IgD-negative memory B cell (primary cell): ENCODE results near the gene DNAJC8. TPM values are rescaled to one million over a fixed set of nuclear protein-coding genes. Genes with fewer than 3 reads are reported as not detected.

Experiments used
- H3K27ac Mint-ChIP-seq, 3 donors: one replicate each; pipeline ENCODE4 v1.8.0; 2020 to 2022; ENCODE audit warnings: mild to moderate bottlenecking in 3 of 3, mixed read lengths in 3 of 3, moderate library complexity in 1 of 3
- H3K27me3 Mint-ChIP-seq: one replicate; pipeline ENCODE4 v1.8.0; 2021; ENCODE audit warnings: mixed read lengths
- H3K36me3 Mint-ChIP-seq: one replicate; pipeline ENCODE4 v1.8.0; 2020; ENCODE audit warnings: mild to moderate bottlenecking, mixed read lengths
- H3K4me1 Mint-ChIP-seq, 3 donors: one replicate each; pipeline ENCODE4 v1.8.0; 2020 to 2022; ENCODE audit warnings: mixed read lengths in 3 of 3, mild to moderate bottlenecking in 1 of 3
- H3K4me3 Mint-ChIP-seq, 4 donors: one replicate each; pipeline ENCODE4 v1.8.0; 2020 to 2022; ENCODE audit warnings: mild to moderate bottlenecking in 4 of 4, mixed read lengths in 4 of 4, moderate library complexity in 3 of 4
- H3K9me3 Mint-ChIP-seq, 3 donors: one replicate each; pipeline ENCODE4 v1.8.0; 2020 to 2021; ENCODE audit warnings: mixed read lengths in 3 of 3, mild to moderate bottlenecking in 1 of 3
- polyA plus RNA-seq: library from polyadenylated mRNA; unstranded; fragments of 300-500 nt; fragmentation: Illumina TruSeq; gene quantifications from one replicate; pipeline ENCODE4 v1.2.3, GENCODE V29; 2021

The DNAJC8 gene, protein sequence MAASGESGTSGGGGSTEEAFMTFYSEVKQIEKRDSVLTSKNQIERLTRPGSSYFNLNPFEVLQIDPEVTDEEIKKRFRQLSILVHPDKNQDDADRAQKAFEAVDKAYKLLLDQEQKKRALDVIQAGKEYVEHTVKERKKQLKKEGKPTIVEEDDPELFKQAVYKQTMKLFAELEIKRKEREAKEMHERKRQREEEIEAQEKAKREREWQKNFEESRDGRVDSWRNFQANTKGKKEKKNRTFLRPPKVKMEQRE
- 134 TPM for polyA plus RNA-seq

GRCh38 chr1:28232558-28233263 is at the start of gene DNAJC8:
Gene DNAJC8 (minus strand): TSS chr1:28233029. CDS start chr1:28232998, 31 bp downstream.
- peaks cover 16 to 19% (median 18%) of the 10 kb centered on the region in 3 donors for H3K4me1 Mint-ChIP-seq
- H3K4me3 Mint-ChIP-seq: peak within 1 kb of the TSS; percentile 95 to 100 (median 98)
- H3K27ac Mint-ChIP-seq: peak within 1 kb of the TSS; percentile 89 to 99 (median 99)
- H3K36me3 Mint-ChIP-seq: no peaks in the 10 kb centered on the region
- H3K9me3 Mint-ChIP-seq: no peaks in the 10 kb centered on the region
- H3K27me3 Mint-ChIP-seq: no peaks in the 10 kb centered on the region

DNA sequence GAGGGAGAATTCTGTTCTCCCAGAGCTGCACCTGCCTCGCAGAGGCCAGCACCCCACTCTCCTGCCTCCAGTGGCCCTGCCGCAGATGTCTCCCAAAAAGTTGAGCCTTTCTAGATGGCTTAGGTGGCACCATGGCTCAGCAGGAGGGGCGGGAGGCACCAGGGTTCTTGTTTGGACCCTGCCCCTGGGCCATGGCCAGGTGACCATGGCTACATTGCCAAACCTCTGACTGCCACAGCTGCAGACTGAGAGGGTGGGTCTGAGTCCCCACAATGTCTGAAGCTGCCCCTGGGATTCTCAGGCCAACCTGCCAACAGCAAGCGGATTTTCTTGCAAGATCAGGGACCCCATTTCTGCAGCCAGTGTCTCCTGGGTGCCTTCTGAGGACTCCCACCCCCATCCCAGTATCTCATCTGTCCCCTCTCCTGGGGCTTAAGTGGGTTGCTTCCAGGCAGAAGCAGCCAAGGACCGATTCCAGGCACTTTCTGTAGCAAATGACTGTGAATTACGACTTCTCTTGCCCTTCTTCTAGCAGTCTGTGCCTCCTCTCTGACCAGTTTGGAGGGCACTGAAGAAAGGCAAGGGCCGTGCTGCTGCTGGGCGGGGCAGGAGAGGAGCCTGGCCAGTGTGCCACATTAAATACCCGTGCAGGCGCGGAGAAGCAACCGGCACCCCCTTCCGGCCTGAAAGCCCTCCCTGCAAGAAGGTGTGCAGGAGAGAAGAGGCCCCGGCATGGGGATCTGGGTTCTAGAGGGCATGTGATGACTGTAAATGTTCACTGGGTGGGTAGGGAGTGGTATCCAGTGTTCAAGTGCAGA is 49.0 kb upstream of the DNAJC8 start:
- no peaks in the 10 kb centered on the region for H3K27me3 Mint-ChIP-seq
- no peak overlapping the region for H3K4me3 Mint-ChIP-seq
- no peaks in the 10 kb centered on the region for H3K9me3 Mint-ChIP-seq
- no peaks in the 10 kb centered on the region for H3K4me1 Mint-ChIP-seq
- H3K27ac Mint-ChIP-seq: no peak overlapping the region
- peaks cover 8% of the 10 kb centered on the region for H3K36me3 Mint-ChIP-seq

GRCh38 chr1:28280977-28281381 is 48.1 kb upstream of the DNAJC8 start:
- Mint-ChIP-seq H3K27ac (peak overlapping the region in 1 of 3 donors; percentile 13), H3K4me1 (no peaks in the 10 kb centered on the region), H3K36me3 (peaks cover 8% of the 10 kb centered on the region), H3K4me3 (no peak overlapping the region), H3K9me3 (no peaks in the 10 kb centered on the region), H3K27me3 (no peaks in the 10 kb centered on the region)

- Mint-ChIP-seq H3K27ac (peak overlapping the region in 1 of 3 donors; percentile 13), H3K27me3 (no peaks in the 10 kb centered on the region), H3K4me1 (no peaks in the 10 kb centered on the region), H3K4me3 (no peak overlapping the region), H3K36me3 (peaks cover 8% of the 10 kb centered on the region), H3K9me3 (no peaks in the 10 kb centered on the region)
Observed at GRCh38 chr1:28280501-28280900, 47.7 kb upstream of the DNAJC8 start.

- peaks cover 11% of the 10 kb centered on the region for H3K36me3 Mint-ChIP-seq
- H3K4me1 Mint-ChIP-seq: no peaks in the 10 kb centered on the region
- no peak overlapping the region for H3K27ac Mint-ChIP-seq
- no peak overlapping the region for H3K4me3 Mint-ChIP-seq
- H3K9me3 Mint-ChIP-seq: peaks cover 0 to 1% (median 0%) of the 10 kb centered on the region in 3 donors
- no peaks in the 10 kb centered on the region for H3K27me3 Mint-ChIP-seq
Observed at GRCh38 chr1:28279721-28280120, 46.9 kb upstream of the DNAJC8 start.

GRCh38 chr1:28278763-28279162 is 45.9 kb upstream of the DNAJC8 start:
- H3K4me3 Mint-ChIP-seq: no peak overlapping the region

DNA sequence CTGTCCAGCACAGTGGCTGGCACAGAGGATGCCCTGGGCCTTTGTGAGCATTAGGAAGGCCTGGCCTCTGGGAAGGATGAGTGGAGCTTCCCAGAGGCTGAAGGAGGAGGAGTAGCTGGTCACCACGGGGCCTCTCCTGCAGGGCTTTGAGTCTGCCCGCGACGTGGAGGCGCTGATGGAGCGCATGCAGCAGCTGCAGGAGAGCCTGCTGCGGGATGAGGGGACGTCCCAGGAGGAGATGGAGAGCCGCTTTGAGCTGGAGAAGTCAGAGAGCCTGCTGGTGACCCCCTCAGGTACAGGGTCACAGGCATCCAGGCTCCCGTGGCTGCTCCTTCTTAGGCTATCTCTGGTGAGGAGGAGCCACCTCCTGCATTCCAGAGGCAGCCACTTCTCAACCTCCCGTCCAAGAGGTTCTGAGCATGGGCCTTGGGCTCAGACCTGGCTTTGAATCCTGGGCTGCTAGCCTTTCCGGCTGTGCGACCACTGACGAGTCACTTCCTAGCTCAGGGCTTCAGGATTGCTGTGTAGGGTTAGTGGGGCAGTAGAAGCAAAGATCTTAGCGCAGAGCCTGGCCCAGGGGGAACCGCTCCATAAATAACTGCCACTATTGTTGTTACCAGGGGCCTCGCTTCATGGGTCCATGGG is 40.5 kb upstream of the DNAJC8 start:
- Mint-ChIP-seq H3K9me3 (peaks cover 0 to 1% (median 0%) of the 10 kb centered on the region in 3 donors), H3K27me3 (no peaks in the 10 kb centered on the region)

More at GRCh38 chr1:28278763-28279162, 45.9 kb upstream of the DNAJC8 start:
- Mint-ChIP-seq H3K36me3 (peaks cover 11% of the 10 kb centered on the region), H3K27ac (no peak overlapping the region), H3K9me3 (peaks cover 0 to 1% (median 0%) of the 10 kb centered on the region in 3 donors), H3K4me1 (no peaks in the 10 kb centered on the region), H3K27me3 (no peaks in the 10 kb centered on the region)

DNA sequence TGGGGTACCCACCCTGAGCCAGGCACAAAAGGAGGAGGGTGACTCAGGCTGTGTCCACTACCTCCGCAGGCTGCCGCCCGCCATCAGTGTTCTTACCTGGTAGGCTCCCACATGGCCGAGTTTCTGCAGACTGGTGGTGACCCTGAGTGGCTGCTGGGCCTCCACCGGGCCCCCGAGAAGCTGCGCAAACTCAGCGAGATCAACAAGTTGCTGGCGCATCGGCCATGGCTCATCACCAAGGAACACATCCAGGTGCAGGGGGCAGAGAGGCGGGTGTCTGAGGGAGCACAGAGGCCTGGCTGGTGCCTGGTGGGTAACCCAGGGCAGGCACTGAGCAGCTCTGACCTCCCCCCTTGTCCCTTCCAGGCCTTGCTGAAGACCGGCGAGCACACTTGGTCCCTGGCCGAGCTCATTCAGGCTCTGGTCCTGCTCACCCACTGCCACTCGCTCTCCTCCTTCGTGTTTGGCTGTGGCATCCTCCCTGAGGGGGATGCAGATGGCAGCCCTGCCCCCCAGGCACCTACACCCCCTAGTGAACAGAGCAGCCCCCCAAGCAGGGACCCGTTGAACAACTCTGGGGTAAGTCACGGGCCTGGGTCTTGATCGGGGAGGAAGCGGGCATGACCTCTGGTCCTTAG is 39.5 kb upstream of the DNAJC8 start:
- H3K4me1 Mint-ChIP-seq: no peaks in the 10 kb centered on the region
- no peak overlapping the region for H3K4me3 Mint-ChIP-seq
- H3K27me3 Mint-ChIP-seq: no peaks in the 10 kb centered on the region
- no peak overlapping the region for H3K27ac Mint-ChIP-seq
- peaks cover 4% of the 10 kb centered on the region for H3K36me3 Mint-ChIP-seq
- peaks cover 0 to 1% (median 0%) of the 10 kb centered on the region in 3 donors for H3K9me3 Mint-ChIP-seq

More for the DNA sequence above, 40.5 kb upstream of the DNAJC8 start:
- no peaks in the 10 kb centered on the region for H3K4me1 Mint-ChIP-seq
- H3K27ac Mint-ChIP-seq: no peak overlapping the region
- peaks cover 6% of the 10 kb centered on the region for H3K36me3 Mint-ChIP-seq
- H3K4me3 Mint-ChIP-seq: no peak overlapping the region

GRCh38 chr1:28269529-28269928 is 36.7 kb upstream of the DNAJC8 start:
- no peaks in the 10 kb centered on the region for H3K9me3 Mint-ChIP-seq
- no peak overlapping the region for H3K27ac Mint-ChIP-seq
- H3K4me1 Mint-ChIP-seq: no peaks in the 10 kb centered on the region
- no peaks in the 10 kb centered on the region for H3K27me3 Mint-ChIP-seq
- H3K4me3 Mint-ChIP-seq: no peak overlapping the region
- no peaks in the 10 kb centered on the region for H3K36me3 Mint-ChIP-seq

DNA sequence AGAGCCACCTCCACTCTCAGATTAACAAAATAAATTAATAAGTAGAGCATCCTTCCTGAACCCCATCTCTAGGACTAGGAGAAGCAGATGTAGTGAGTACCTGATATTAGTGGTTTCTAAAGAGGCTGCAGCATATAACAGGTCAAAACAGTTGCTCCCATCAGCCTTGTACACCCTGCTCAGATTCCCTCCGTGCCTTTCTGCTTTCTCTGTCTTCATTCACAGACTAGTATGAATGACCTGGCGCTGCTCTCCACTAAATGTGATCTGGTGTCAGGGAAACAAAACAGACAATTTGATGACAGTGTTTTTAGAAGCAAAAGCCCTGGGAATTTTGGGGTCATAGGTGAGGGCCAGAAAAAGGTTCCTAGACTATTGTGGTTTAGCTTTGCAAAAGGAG is 34.8 kb upstream of the DNAJC8 start:
- Mint-ChIP-seq H3K4me3 (no peak overlapping the region), H3K9me3 (no peaks in the 10 kb centered on the region), H3K27me3 (no peaks in the 10 kb centered on the region), H3K4me1 (peaks cover 0 to 3% (median 2%) of the 10 kb centered on the region in 3 donors), H3K27ac (peak overlapping the region in 1 of 3 donors; percentile 87), H3K36me3 (peaks cover 3% of the 10 kb centered on the region)

DNA sequence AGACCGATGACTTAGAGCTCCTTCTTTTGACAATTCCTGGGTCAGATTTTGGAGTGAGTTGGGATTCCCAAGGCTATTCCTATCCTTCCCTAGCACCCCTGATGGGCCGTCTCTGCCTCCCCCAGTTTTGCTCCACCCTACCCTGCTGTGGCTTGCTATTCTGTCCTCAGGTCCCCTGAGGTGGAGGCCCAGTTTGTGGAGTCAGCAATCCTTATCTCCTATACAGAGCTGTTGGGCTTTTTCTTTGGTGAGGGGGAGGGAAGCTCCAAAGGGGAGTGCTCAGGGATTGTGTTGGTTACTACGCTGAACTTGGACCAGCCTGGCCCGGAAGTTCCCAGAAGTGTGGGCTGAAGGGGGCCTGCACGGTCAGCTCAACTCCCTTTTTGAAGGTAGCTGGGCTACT is 34.1 kb upstream of the DNAJC8 start:
- no peak overlapping the region for H3K4me3 Mint-ChIP-seq
- peaks cover 0 to 3% (median 2%) of the 10 kb centered on the region in 3 donors for H3K4me1 Mint-ChIP-seq
- H3K9me3 Mint-ChIP-seq: no peaks in the 10 kb centered on the region
- H3K36me3 Mint-ChIP-seq: peaks cover 3% of the 10 kb centered on the region
- peak overlapping the region in 1 of 3 donors; percentile 71 for H3K27ac Mint-ChIP-seq
- no peaks in the 10 kb centered on the region for H3K27me3 Mint-ChIP-seq

DNA sequence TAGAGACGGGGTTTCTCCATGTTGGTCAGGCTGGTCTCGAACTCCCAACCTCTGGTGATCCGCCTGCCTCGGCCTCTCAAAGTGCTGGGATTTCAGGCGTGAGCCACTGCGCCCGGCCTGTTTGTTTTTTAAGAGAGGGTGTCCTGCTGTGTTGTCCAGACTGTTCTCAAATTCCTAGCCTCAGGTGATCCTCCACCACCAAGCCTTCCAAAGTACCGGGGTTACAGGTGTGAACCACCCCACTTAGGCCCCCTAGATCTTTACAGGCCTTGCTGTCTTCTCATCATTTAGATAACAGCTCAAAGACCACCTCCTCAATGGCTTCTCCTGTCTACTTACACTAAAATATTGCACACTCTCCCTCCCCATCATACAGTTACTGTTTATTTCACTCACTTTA is 32.7 kb upstream of the DNAJC8 start:
- H3K4me1 Mint-ChIP-seq: peaks cover 8 to 12% (median 11%) of the 10 kb centered on the region in 3 donors
- no peak overlapping the region for H3K4me3 Mint-ChIP-seq
- H3K27me3 Mint-ChIP-seq: no peaks in the 10 kb centered on the region
- no peaks in the 10 kb centered on the region for H3K9me3 Mint-ChIP-seq
- peaks cover 3% of the 10 kb centered on the region for H3K36me3 Mint-ChIP-seq
- peak overlapping the region in 1 of 3 donors; percentile 74 for H3K27ac Mint-ChIP-seq

DNA sequence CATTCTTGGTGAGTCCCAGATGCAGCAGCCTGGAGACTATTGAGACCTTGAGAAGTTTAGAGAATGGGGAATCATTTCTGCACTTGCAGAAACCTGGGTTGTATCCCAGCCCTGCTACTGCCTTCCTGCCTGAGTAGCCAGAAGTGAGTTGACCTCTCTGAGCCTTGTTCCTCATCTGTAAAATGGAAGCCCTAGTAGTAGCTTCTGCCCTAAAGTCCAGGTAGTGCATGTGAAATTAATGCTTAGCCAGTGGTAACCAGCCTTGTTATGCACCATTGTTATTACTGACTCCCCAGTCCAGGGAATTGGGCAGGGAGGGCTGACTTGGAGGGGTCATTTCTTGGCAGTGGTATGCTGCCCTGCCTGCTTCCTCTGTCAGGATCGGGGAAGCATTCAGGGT is 32.1 kb upstream of the DNAJC8 start:
- H3K9me3 Mint-ChIP-seq: no peaks in the 10 kb centered on the region
- peaks cover 3% of the 10 kb centered on the region for H3K36me3 Mint-ChIP-seq
- no peaks in the 10 kb centered on the region for H3K27me3 Mint-ChIP-seq
- H3K4me3 Mint-ChIP-seq: no peak overlapping the region
- H3K4me1 Mint-ChIP-seq: peaks cover 8 to 13% (median 11%) of the 10 kb centered on the region in 3 donors
- H3K27ac Mint-ChIP-seq: no peak overlapping the region

GRCh38 chr1:28260803-28261174 is 28.0 kb upstream of the DNAJC8 start:
- peak overlapping the region; percentile 75 to 92 (median 82) for H3K4me3 Mint-ChIP-seq
- H3K9me3 Mint-ChIP-seq: no peaks in the 10 kb centered on the region
- peaks cover 14 to 18% (median 15%) of the 10 kb centered on the region in 3 donors for H3K4me1 Mint-ChIP-seq
- H3K27ac Mint-ChIP-seq: peak overlapping the region in 2 of 3 donors; percentile 12 to 59
- no peaks in the 10 kb centered on the region for H3K27me3 Mint-ChIP-seq
- H3K36me3 Mint-ChIP-seq: peaks cover 3% of the 10 kb centered on the region
